GM23338 (cell line): ENCODE measurements around the gene ERC2.

Experiments
- CTCF ChIP-seq, 2 experiments: fragments of 200-600 bp in 1 of 2; sonication (generic) in 1 of 2; conservative IDR thresholded peaks; 2 replicates each; pipeline versions ENCODE4 v1.5.1 to v1.6.1; 2016 to 2017; ENCODE audit warnings: antibody characterized with exemption in 2 of 2, low read depth in 2 of 2, mild to moderate bottlenecking in 2 of 2, moderate library complexity in 1 of 2
- ETS1 ChIP-seq: IDR thresholded peaks from 2 replicates; pipeline ENCODE4 v1.6.1; 2016; ENCODE audit warnings: antibody characterized with exemption
- EZH2 ChIP-seq: fragments of 200-600 bp; sonication (generic); IDR thresholded peaks from one replicate; pipeline ENCODE4 v1.8.0; 2017; ENCODE audit warnings: antibody characterized with exemption, mild to moderate bottlenecking, low read depth; ENCODE audit not compliant: unreplicated experiment
- JUNB ChIP-seq: IDR thresholded peaks from one replicate; pipeline ENCODE4 v1.6.1; 2016; ENCODE audit warnings: antibody characterized with exemption; ENCODE audit not compliant: unreplicated experiment
- POLR2AphosphoS5 ChIP-seq: IDR thresholded peaks from 2 replicates; pipeline ENCODE4 v1.6.1; 2016; ENCODE audit warnings: antibody characterized with exemption, low read depth

GRCh38 chr3:56302417-56302816, 165.8 kb downstream of the ERC2 start:
- peak; percentile 51 to 56 for TF ChIP-seq CTCF (conservative IDR thresholded peaks at IDR 0.05; ENCODE audit: low read depth in 2 of 2)
- no peak for TF ChIP-seq EZH2
- no peak for TF ChIP-seq POLR2AphosphoS5
- no peak for TF ChIP-seq ETS1
- TF ChIP-seq JUNB = no peak
